Measurements from ENCODE around the gene CNOT6.
"Not testable (repeated sequence)": the region's sequence is repeated elsewhere in the genome, so short reads cannot be mapped to it uniquely, and the experiment has no call there.

Gene CNOT6

DNA sequence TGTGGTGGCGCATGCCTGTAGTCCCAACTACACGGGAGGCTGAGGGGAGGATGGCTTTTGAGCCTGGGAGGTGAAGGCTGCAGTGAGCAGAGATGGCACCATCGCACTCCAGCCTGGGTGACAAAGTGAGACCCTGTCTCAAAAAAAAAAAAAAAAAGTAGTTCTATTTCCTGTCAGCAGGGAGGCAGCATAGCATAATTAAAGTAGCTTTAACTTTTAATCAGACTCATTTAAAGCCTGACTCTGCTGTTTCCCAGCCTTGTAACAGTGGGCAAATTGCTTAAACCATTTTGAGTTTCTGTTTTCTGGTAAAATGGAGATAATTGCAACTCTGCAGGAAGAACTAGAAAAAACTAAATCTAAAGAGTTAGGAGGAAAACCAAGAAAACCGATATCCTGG, 31.2 kb downstream of the CNOT6 start:
- Histone ChIP-seq H3K36me3 (peaks cover 4% of the 10 kb centered on the region), H3K4me3 (ENCODE audit: low read depth in 1 of 2, low read length in 1 of 2) (no peak overlapping the region), H3K4me1 (ENCODE audit: control insufficient read depth in 1 of 2, insufficient read depth in 1 of 2, low read depth in 1 of 2, low read length in 1 of 2) (peaks cover 25 to 37% of the 10 kb centered on the region in 2 experiments), H3K27ac (no peak overlapping the region), H3K27me3 (no peaks in the 10 kb centered on the region), H3K9me3 (no peaks in the 10 kb centered on the region)
- TF ChIP-seq, protein P1, sequence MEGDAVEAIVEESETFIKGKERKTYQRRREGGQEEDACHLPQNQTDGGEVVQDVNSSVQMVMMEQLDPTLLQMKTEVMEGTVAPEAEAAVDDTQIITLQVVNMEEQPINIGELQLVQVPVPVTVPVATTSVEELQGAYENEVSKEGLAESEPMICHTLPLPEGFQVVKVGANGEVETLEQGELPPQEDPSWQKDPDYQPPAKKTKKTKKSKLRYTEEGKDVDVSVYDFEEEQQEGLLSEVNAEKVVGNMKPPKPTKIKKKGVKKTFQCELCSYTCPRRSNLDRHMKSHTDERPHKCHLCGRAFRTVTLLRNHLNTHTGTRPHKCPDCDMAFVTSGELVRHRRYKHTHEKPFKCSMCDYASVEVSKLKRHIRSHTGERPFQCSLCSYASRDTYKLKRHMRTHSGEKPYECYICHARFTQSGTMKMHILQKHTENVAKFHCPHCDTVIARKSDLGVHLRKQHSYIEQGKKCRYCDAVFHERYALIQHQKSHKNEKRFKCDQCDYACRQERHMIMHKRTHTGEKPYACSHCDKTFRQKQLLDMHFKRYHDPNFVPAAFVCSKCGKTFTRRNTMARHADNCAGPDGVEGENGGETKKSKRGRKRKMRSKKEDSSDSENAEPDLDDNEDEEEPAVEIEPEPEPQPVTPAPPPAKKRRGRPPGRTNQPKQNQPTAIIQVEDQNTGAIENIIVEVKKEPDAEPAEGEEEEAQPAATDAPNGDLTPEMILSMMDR (IDR thresholded peaks at IDR 0.05) = no peak

DNA sequence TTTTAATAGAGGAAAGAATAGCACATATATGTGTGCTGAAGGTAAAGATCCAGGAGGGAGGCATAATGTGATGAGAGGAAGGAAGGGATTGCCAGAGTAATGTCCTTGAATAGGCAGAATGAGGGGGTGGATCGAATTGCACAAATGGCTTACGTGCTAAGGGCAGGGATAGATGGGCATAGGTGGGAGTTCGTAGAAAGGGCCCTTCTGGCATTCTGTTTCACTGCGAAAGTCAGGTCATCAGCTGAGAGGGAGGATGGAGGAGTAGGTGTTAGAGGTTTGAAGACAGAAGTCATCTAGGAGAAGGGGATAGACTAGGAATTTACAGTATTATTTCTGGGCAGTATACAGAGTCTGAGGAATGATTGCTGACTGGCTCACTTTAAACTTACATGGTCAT, 32.1 kb downstream of the CNOT6 start:
- Histone ChIP-seq H3K4me3 (ENCODE audit: low read depth in 1 of 2, low read length in 1 of 2) (no peak overlapping the region), H3K4me1 (ENCODE audit: control insufficient read depth in 1 of 2, insufficient read depth in 1 of 2, low read depth in 1 of 2, low read length in 1 of 2) (peaks cover 18 to 29% of the 10 kb centered on the region in 2 experiments), H3K36me3 (peaks cover 9% of the 10 kb centered on the region), H3K27ac (no peak overlapping the region), H3K27me3 (no peaks in the 10 kb centered on the region), H3K9me3 (no peaks in the 10 kb centered on the region)
- TF ChIP-seq, protein P1 (IDR thresholded peaks at IDR 0.05) = no peak

- Histone ChIP-seq H3K4me1 (ENCODE audit: control insufficient read depth in 1 of 2, insufficient read depth in 1 of 2, low read depth in 1 of 2, low read length in 1 of 2) (peaks cover 4 to 16% of the 10 kb centered on the region in 2 experiments), H3K27me3 (no peaks in the 10 kb centered on the region), H3K9me3 (no peaks in the 10 kb centered on the region), H3K27ac (no peak overlapping the region), H3K4me3 (ENCODE audit: low read depth in 1 of 2, low read length in 1 of 2) (no peak overlapping the region), H3K36me3 (peaks cover 23% of the 10 kb centered on the region)
- TF ChIP-seq, protein P1 (IDR thresholded peaks at IDR 0.05) = no peak
Observed at GRCh38 chr5:180527659-180528058, 33.5 kb downstream of the CNOT6 start.

- not testable (repeated sequence) for H3K27me3 ChIP-seq; H3K9me3 ChIP-seq; H3K4me3 ChIP-seq (ENCODE audit: low read depth in 1 of 2, low read length in 1 of 2); H3K27ac ChIP-seq; H3K4me1 ChIP-seq (ENCODE audit: control insufficient read depth in 1 of 2, insufficient read depth in 1 of 2, low read depth in 1 of 2, low read length in 1 of 2)
- H3K36me3 ChIP-seq = peaks cover 31% of the 10 kb centered on the region
Observed at GRCh38 chr5:180531036-180531585, 36.9 kb downstream of the CNOT6 start.

DNA sequence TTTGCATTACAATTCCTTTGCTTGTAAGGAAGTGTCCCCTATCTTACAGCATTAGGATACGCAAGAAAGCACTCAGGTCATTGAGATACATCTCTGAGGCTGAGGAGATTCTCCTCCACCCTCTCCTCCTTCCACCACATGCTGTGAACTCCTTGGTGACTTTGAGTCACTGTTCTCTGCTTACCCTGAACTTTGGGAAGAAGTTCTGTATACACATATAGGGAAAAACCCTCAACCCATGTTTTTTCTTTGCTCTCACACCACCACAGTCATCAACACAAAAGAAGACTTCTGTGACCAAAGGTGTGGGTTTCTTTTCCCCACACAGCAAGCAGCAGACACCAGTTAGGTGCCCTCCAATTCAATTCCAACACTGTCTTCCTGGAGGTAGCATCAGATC, 38.1 kb downstream of the CNOT6 start:
- Histone ChIP-seq H3K27ac (no peak overlapping the region), H3K4me1 (ENCODE audit: control insufficient read depth in 1 of 2, insufficient read depth in 1 of 2, low read depth in 1 of 2, low read length in 1 of 2) (no peaks in the 10 kb centered on the region), H3K36me3 (peaks cover 31% of the 10 kb centered on the region), H3K4me3 (ENCODE audit: low read depth in 1 of 2, low read length in 1 of 2) (no peak overlapping the region), H3K27me3 (no peaks in the 10 kb centered on the region), H3K9me3 (no peaks in the 10 kb centered on the region)
- TF ChIP-seq, protein P1 (IDR thresholded peaks at IDR 0.05) = no peak

- H3K9me3 ChIP-seq = no peaks in the 10 kb centered on the region
- H3K4me3 ChIP-seq (ENCODE audit: low read depth in 1 of 2, low read length in 1 of 2) = no peak overlapping the region
- H3K27ac ChIP-seq = no peak overlapping the region
- H3K27me3 ChIP-seq = no peaks in the 10 kb centered on the region
- no peaks in the 10 kb centered on the region for H3K4me1 ChIP-seq (ENCODE audit: control insufficient read depth in 1 of 2, insufficient read depth in 1 of 2, low read depth in 1 of 2, low read length in 1 of 2)
- H3K36me3 ChIP-seq = peaks cover 31% of the 10 kb centered on the region
- TF ChIP-seq, protein P1 (IDR thresholded peaks at IDR 0.05) = no peak
Observed at GRCh38 chr5:180533845-180534244, 39.7 kb downstream of the CNOT6 start.

All from neutrophil (primary cell).